Omental fat pad (tissue), 4 donors: ENCODE data around the gene SH3BGRL2. TPM values are rescaled to one million over a fixed set of nuclear protein-coding genes. Genes with fewer than 3 reads are reported as not detected.
A peak's percentile ranks its signal among the peaks of the same experiment; 100 is the strongest.

Source experiments
- ATAC-seq: fragments of 150-250 bp; one replicate; pipeline ENCODE4 v1.9.1; 2016; ENCODE audit warnings: mild to moderate bottlenecking, moderate library complexity; ENCODE audit not compliant: low FRiP score
- DNase-seq: peaks from one replicate; pipeline ENCODE4 v3.0.0-alpha.2; 2019; ENCODE audit warnings: low spot score
- total RNA-seq, 4 donors: library from RNA; depleted of rRNA; stranded (reverse); fragments of >200 nt; gene quantifications; one replicate each; pipeline ENCODE4 v1.1.0, GENCODE V29; 2016
- TF ChIP-seq, protein P1 (sequence below), 3 donors: fragments of 450-650 bp; IDR thresholded peaks; one replicate each; pipeline ENCODE4 v1.5.1; 2016 to 2017; ENCODE audit warnings: antibody characterized with exemption in 3 of 3, mild to moderate bottlenecking in 3 of 3, moderate library complexity in 2 of 3

The SH3BGRL2 gene
- total RNA-seq, 4 donors from 2014 or later = 22.9 to 179 (median 39.0) TPM

DNA sequence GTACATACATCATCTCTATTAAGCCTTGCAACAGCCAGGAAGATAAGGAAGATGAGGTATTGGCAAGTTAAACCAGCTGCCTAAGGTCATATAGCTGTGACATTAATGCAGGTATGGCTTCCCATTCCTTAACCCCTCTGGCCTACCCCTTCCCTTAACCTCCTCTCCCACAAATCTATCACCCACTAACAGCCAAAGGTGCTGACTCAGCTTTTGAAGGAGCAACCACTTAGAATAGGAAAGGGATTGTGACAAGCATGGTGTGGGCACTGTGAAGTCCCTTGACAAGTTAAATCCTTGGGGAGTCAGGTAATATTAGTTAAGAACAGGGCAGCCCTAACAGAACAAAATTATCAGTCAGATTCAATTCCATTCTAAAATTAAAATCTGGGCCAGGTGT lies 5.4 kb upstream of the SH3BGRL2 start:
- no peak for ATAC-seq
- no peak for DNase-seq

DNA sequence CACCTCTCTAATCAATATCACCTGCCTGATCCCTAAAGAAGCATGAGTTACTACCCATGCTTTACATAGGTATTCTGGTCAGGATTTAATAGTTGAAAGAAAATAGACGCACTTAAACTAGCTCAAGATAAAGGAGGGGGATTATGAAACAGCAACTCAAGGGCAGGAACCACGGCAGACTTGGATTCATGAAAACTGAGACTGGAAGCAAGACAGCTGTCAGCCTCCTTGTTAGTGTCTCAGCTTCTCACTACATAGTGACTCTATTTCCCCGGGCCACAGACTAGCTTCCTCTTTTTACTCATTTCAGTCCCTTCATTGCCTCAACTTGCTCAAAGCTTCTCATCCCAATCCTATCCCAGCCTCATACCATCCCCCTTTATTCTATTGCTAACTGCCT lies 4.3 kb upstream of the SH3BGRL2 start:
- DNase-seq (no peak), ATAC-seq (no peak)

More for the DNA sequence above, 5.4 kb upstream of the SH3BGRL2 start:
- TF ChIP-seq, protein P1, sequence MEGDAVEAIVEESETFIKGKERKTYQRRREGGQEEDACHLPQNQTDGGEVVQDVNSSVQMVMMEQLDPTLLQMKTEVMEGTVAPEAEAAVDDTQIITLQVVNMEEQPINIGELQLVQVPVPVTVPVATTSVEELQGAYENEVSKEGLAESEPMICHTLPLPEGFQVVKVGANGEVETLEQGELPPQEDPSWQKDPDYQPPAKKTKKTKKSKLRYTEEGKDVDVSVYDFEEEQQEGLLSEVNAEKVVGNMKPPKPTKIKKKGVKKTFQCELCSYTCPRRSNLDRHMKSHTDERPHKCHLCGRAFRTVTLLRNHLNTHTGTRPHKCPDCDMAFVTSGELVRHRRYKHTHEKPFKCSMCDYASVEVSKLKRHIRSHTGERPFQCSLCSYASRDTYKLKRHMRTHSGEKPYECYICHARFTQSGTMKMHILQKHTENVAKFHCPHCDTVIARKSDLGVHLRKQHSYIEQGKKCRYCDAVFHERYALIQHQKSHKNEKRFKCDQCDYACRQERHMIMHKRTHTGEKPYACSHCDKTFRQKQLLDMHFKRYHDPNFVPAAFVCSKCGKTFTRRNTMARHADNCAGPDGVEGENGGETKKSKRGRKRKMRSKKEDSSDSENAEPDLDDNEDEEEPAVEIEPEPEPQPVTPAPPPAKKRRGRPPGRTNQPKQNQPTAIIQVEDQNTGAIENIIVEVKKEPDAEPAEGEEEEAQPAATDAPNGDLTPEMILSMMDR (IDR thresholded peaks at IDR 0.05) = no peak

DNA sequence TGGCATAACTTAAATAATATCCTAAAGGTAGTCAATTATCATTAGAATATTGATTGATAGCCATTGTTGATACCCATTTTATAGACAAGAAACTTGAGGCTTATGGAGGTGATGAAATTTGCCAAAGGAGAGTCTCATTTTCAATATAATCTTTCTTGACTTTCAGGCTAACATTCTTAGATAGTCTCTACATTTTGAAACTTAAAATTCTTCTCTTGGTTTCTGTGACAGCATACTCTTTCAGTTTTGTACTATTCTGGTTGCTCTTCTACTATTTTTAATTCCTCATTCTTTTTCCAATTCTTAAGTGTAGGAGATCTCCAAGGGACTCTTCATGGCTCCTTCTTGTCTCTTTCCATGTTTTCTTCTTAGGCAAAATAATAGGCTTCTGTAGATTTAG lies 3.7 kb upstream of the SH3BGRL2 start:
- TF ChIP-seq, protein P1 (IDR thresholded peaks at IDR 0.05) = no peak
- no peak for DNase-seq
- ATAC-seq = no peak

More for the DNA sequence above, 4.3 kb upstream of the SH3BGRL2 start:
- TF ChIP-seq, protein P1 (IDR thresholded peaks at IDR 0.05) = no peak

DNA sequence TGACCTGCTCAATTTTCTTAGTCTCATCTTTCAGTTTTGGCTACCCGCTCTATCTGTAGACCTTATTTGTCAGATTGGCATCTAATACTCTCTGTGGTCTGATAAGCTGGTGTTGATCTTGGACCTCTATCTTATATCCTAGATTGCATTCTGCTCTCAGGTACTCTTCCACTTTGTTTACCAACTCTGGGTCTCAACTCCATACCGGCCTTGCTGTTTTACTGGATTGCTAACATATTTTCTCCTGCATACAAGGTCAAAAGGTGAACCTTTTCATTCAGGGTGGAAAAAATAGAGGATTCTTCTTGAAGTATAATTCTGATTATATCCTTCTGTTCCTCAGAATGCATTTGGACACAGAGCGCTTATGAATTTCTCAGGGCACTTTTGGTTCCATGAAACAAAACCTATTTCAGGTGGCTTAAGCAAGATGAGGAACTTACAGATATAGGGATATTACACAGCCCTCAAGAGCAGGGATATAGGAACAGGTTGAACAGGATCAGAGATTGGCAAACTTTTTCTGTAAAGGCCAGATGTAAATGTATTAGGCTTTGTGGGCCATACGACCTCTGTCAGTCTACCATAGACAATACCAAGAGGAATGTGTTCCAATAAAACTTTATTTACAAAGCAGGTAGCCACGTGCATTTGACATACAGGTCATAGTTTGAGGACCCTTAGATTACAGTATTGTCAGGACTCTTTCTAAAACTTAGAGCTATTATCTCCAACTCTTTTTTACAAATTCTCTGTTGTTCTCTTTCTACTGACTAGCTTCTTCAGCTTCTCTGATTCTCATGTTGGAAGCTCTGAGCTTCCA lies 2.5 kb upstream of the SH3BGRL2 start:
- TF ChIP-seq, protein P1 (IDR thresholded peaks at IDR 0.05) = no peak
- DNase-seq = no peak
- ATAC-seq = no peak

DNA sequence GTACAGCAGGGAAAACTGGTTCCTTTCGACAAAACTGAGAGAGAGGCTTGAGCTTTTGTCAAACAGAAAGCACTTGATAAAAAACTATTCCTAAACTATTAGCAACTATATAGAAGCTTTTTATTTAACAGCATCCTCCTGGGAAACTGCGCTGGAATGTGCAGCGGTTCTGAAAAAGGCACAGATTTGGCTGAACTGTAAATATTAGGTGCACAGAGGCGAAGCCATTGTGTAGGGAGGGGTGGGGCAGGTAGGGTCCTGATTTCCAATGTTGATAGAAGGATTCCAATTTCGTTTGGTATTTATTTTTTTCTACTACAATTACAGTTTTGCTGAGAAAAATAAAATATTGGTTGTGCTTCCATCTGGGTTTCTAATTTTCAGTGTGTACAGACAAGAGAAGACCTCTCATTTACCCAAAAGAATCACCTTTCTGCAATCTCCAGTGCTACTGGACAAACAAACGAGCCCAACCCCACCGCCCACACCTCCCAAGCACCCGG lies 698 bp upstream of the SH3BGRL2 start:
- no peak for ATAC-seq
- TF ChIP-seq, protein P1 (IDR thresholded peaks at IDR 0.05) = no peak

DNA sequence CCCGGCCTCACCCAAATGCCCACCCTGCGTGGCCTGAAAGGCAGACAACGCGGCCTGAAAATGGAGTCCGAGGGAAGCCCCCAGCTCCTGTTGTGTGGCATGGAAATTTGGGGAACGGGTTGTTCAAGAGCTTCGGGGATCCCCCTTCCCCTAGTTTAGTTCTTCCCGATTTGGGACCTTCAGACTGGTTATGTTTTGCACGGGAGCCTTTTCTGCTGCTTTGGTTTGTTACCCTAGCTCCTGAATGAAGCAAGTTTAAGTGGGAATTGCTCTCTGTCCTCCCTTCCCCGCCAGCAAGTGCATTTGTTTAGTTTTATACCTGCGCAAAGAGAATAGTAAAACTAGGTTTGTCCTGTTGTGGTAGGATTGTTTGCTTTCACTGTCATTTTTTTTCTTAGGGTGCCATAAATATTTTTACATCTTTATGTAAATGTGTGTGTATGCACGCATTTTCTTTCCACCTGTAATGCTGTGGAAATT lies 604 bp downstream of the SH3BGRL2 start:
- ATAC-seq (peak; percentile 14), DNase-seq (no peak)
- TF ChIP-seq, protein P1 (IDR thresholded peaks at IDR 0.05) = no peak

More for the DNA sequence above, 698 bp upstream of the SH3BGRL2 start:
- DNase-seq = no peak

DNA sequence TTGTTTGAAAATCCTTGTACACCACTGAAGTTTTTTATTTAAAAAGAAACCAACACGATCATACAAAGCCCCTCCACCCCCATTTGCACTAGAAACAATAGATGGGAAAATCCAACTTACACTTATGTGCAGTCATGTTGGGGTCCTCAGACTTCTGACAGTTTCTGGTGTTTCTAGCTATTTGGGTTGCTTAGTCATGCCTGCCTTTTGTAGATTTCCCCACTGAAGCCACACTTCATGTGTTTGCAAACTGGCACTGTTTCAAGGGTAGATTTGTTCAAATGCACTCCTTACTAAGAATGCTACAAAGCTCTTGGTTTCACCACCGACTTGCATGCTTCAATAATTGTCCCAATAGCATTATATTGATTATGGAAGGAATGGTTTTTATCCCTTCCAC lies 1.5 kb downstream of the SH3BGRL2 start:
- DNase-seq (no peak), ATAC-seq (no peak)
- TF ChIP-seq, protein P1 (IDR thresholded peaks at IDR 0.05) = no peak
